GM21825 (cell line): ENCODE measurements around the gene MAT2A.
A peak's percentile ranks its signal among the peaks of the same experiment; 100 is the strongest.
"Not testable (repeated sequence)": the region's sequence is repeated elsewhere in the genome, so short reads cannot be mapped to it uniquely, and the experiment has no call there.

Experiments
- ATAC-seq: cut with Tn5 transposase; IDR thresholded peaks from one replicate; pipeline ENCODE4 v1.9.1; 2021; ENCODE audit warnings: mild to moderate bottlenecking, moderate library complexity; ENCODE audit not compliant: unreplicated experiment

MAT2A gene

GRCh38 chr2:85547089-85547858 is 8.3 kb downstream of the MAT2A start:
- no peak for ATAC-seq

DNA sequence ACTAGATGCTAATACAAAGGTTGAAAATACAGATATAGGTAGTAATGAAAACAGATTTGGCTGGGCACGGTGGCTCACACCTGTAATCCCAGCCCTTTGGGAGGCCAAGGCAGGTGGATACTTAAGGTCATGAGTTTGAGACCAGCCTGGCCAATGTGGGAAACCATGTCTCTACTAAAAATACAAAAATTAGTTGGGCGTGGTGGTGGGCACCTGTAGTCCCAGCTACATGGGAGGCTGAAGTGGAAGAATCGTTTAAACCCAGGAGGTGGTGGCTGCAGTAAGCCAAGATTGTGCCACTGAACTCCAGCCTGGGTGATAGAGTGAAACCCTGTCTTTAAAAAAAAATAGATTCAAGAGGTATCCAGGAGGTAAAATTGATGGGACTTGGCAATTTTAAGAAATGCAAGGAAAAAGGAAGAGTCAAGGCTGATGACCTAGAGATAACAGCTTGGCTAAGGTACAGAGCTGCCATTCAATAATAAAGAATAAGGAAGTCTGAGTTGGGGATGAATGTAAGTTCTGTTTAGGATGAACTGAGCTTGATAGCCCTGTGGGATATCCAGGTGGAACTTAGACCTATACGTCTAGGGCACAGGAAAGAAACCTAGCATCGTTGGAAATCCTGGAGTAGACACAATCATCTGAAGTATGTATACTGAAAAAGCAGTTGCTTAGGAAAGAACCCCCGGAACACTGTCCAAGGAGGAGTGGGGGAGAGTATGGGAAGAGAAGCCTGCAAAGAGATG is 9.1 kb downstream of the MAT2A start:
- no peak for ATAC-seq

- ATAC-seq: no peak
Measured at GRCh38 chr2:85548608-85548900, 9.6 kb downstream of the MAT2A start.

DNA sequence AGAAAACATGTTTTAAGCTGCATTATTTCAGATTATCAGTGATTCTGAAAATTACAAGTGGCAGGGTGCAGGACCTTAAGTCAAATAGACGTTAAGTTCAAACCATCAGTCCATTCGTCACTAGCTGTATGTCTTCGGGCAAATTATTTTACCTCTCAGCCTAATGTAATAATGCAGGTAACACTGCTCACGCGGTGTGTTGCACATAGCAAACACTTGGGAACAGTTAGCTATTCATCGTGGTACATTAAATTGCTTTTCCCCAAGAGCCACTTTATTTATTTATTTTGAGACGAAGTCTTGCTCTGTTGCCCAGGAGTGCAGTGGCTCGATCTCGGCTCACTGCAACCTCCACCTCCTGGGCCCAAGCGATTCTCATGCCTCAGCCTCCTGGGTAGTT is 10.1 kb downstream of the MAT2A start:
- no peak for ATAC-seq

DNA sequence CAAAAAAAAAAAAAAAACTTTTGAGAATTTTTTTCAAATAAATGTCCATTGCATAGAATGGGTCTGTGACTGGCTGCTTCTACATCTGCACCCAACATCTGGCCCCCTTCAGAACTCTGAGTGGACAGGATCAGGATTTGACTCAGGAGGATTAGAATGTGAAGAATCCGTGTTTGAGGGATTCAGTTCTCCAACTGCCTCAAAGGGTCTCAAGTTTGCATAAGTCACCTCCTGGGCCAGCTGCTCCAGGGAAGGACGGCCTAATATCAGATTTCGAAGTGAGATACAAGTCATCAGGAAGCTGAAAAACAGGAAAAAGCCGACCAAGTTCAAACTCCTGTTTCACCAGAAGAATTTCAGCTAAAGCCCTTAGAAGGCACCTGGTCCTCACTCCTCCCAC is 10.9 kb downstream of the MAT2A start:
- no peak for ATAC-seq

DNA sequence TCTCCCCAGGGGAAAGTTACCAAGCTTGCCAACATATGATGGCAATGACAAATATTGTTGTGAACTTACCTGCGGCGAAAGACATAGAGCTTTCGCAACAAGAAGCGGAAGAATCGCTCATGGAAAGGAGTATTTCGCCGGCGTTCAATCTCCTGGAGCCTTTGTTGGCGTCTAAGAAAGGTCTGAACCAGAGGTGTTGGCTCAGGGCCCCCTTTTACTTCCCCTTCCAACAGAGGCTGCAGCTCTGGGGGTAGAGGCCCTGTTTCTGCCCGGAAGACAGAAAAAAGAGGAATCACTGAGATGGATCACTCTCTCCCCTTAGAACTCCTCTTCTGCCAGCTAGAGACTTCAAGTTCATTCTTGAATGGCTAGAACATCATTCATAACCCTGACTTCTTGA is 11.5 kb downstream of the MAT2A start:
- ATAC-seq: no peak

GRCh38 chr2:85551698-85552678 is 13.0 kb downstream of the MAT2A start:
- ATAC-seq: peak; percentile 71

DNA sequence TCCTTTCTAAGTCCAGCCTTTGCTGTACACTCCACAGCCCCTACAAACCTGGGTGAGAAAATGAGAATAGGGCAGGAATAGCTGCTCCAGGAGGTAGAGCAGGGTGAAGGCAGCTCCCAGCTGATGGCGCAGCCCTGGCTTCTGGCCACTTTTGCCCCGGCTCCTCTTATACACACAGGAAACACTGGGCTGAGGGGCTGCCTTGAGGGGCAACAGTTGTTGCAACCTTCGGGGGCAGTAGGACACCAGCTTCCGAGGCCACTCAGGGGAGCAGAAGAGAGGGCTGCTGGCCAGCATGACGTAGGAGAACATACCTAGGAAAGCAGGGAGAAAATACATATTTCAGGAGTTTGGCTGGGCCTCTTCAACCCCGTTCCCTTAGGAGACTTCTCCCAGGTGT is 14.2 kb downstream of the MAT2A start:
- ATAC-seq: no peak

DNA sequence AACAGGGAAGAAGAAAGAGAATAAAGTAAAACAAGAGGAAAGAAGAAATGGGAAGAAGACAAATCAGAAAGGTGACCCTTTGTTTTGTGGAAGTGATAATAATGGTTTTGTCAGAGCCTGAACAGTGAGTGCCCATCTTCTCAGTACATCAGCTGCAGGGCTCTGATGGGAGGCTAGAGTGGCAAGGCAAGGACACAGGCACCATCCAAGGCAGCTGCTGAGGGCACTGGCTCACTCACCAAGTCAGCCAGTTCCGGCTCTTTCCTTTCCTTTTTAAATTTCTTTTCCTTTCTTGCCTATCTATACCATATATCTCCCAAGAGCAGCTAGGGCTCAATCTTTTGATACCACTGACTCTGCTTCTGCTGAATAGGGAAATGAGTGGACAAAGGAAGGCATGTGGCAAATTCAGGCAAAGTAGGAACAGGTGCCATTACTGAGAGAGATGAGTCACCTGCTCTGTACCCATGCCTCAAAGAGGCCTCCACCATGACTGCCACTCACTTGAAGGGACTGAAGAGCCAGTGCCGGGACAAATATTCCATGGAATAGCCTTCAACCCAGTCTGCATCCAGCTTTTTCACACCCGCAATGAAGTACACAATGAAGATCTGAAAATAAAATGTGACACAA is 16.1 kb downstream of the MAT2A start:
- no peak for ATAC-seq

GRCh38 chr2:85557130-85557529 is 18.2 kb downstream of the MAT2A start:
- ATAC-seq: no peak

DNA sequence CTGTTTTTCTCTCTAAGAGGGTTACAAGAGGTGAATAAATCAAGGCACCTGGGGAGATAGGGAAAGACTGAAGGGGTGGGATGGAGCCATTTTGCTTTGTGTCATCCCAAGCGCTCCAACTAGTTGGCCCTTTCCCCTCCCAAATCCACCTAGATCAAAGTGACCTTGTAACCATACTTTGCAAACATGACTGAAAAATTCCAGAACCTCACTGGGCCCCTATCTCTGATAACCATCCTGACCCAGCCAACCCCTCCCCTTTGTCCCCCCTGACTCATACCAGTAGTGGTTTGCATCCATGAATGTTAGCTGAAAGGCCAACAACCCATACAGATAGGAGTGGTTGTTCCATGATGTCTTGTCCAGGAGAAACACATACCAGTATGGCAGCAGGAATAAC is 19.2 kb downstream of the MAT2A start:
- no peak for ATAC-seq

- ATAC-seq: not testable (repeated sequence)
Measured at GRCh38 chr2:85560403-85560726, 21.4 kb downstream of the MAT2A start.

DNA sequence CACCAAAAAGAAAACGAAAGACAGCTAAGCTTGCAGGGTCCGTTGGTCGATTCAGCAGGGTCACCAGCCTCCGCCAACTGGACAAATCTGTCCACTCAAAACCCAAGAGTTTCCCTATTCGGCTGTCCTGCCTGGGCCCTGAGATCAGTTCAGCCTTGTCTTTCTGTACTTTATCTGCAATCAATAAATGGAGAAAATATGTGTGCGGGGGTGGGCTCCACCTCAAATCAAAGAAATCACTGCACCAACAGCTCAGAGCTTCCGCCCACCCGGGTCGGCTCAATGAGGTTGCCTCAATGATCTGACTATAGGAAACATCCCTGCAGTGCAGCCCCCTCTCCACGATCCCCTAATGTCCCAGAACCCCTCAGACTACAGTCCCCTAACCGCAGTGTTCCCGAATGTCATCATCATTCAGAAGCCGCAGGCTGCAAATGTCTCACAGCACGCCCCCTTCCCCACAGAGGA is 21.9 kb downstream of the MAT2A start:
- peak; percentile 12 for ATAC-seq

- peak; percentile 91 for ATAC-seq
Measured at GRCh38 chr2:85561280-85562212, 22.6 kb downstream of the MAT2A start, which contains the start of gene GGCX. GGCX (minus strand) TSS chr2:85561493; CDS start chr2:85561428, 65 bp downstream.

DNA sequence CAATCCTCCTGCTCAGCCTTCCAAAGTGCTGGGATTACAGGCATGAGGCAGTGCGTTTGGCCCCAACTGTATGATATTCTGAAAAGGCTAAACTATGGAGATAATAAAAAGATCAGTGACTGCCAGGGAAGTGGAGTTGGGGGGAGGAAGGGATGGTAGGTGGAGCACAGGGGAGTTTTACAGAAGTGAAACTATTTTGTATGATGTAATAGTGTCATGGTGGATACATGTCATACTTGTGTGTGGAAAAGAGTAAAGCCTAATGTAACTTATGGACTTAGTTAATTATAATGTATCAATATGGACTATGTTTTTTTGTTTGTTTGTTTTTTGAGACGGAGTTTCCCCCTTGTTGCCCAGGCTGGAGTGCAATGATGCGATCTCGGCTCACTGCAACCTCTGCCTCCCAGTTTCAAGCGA is 25.2 kb downstream of the MAT2A start:
- no peak for ATAC-seq

- ATAC-seq: no peak
Measured at GRCh38 chr2:85566265-85566664, 27.3 kb downstream of the MAT2A start.

DNA sequence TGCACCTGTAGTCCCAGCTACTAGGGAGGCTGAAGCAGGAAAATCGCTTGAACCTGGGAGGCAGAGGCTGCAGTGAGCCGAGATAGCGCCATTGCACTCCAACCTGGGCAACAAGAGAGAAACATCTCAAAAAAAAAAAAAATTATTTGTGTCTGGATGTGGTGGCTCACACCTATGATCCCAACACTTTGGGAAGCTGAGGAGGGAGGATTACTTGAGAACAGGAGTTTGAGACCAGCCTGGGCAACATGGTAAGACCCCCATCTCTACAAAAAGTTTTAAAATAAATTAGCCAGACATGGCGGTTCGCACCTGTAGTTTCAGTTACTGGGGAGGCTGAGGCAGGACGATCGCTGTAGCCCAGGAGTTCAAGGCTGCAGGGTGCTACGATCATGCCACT is 36.8 kb downstream of the MAT2A start:
- no peak for ATAC-seq

DNA sequence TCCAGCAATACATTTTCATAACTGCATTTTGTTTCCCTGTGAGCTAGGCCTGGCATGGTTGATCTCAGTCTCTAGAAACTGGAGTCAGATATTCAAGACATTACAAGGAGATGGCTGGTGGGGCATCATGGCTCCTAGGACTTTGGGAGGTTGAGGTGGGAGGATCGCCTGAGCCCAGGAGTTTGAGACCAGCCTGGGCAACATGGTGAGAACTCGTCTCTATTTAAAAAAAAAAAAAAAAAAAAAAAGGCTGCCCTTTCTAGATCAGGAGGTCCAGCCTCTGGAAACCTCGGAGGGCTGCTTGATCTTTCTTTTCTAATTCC is 38.1 kb downstream of the MAT2A start:
- ATAC-seq: no peak

DNA sequence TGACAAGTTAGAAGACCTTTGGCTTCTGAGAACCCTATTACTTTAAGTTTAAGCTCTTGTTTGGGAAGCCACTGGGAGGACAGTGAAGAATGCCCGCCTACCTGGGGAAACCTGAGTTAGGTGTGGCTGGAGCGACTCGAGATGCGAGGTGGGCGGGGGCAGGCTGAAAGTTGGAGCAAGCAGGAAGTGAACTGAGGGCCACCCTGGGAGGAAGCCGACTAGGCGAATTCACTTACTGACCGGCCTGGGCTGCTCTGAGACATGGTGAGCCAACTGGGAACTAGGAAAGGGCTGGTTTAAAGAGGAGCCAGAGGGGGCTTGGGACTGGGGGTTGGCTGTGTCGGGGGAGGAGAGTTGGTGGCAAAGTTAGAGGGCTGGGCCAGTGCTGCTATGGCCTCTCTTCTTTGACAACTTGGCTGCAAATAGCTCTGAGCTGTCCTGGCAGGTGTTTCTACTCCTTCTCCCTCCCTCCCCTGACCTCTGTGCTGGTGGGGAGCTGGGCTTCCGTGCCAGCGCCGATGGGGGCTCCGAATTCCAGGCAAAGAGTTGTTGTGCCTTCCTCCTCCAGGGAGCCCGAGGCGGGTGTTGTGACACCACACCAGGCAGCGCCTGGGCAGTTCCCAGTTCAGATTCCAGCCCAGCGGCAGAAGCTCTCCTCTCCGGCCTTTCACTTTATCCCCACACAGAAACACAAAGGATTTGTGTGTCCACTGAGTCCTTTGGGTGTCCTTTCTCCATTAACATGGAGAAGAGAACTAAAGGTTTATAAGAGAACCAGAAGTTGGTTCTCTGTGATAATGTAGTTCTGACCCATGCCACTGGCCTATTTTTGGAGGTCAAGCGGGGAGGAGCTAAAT is 38.6 kb downstream of the MAT2A start, which contains the start of gene VAMP8:
Gene VAMP8 (plus strand): TSS at position 201 of the 857 bp plus-strand sequence. CDS start 61 bp downstream, at position 262.
- peak; percentile 60 for ATAC-seq
